H1 (cell line): ENCODE results near the gene FOXN3. TPM values are rescaled to one million over a fixed set of nuclear protein-coding genes. Genes with fewer than 3 reads are reported as not detected.

Experiments
- CTCF ChIA-PET: fragments of 300-600 bp; sonication (Branson Sonifier 250); formaldehyde crosslinking; loops from one replicate; lab custom pipeline; 2021; ENCODE audit not compliant: partially characterized antibody; lab: Charles Lee
- POLR2A ChIA-PET: fragments of 300-600 bp; sonication (Branson Sonifier 250); formaldehyde crosslinking; loops from one replicate; lab custom pipeline; 2021; ENCODE audit warnings: inconsistent platforms; ENCODE audit not compliant: partially characterized antibody; lab: Charles Lee
- DNase-seq, 2 experiments: peaks; one replicate each; pipeline versions ENCODE4 v3.0.0 to v3.0.0-alpha.2; 2010 to 2022; ENCODE audit warnings: low spot score in 2 of 2, low read depth in 1 of 2, mixed read lengths in 1 of 2
- FAIRE-seq: peaks from 2 replicates; lab custom pipeline; 2011; peaks lifted over from hg19 to GRCh38; lab: Jason Lieb, UNC
- H2AFZ ChIP-seq: 2 replicates; pipeline ENCODE4 v1.8.1; 2012; ENCODE audit warnings: low read length, inconsistent platforms
- H2AK5ac ChIP-seq: 2 replicates; pipeline ENCODE4 v1.6.1; 2013; ENCODE audit warnings: low read depth, low read length
- H2BK120ac ChIP-seq: replicated peaks from 2 replicates; pipeline ENCODE3; 2013; ENCODE audit warnings: low read depth, low read length, inconsistent platforms
- H2BK12ac ChIP-seq: 2 replicates; pipeline ENCODE4 v1.6.1; 2013; ENCODE audit warnings: low read depth, low read length
- H2BK15ac ChIP-seq: 2 replicates; pipeline ENCODE4 v1.6.1; 2013; ENCODE audit warnings: low read length
- H2BK20ac ChIP-seq: 2 replicates; pipeline ENCODE4 v1.6.1; 2013; ENCODE audit warnings: low read length
- H2BK5ac ChIP-seq: 2 replicates; pipeline ENCODE4 v1.6.1; 2013; ENCODE audit warnings: low read depth, low read length
- H3K14ac ChIP-seq: 2 replicates; pipeline ENCODE4 v1.6.1; 2013; ENCODE audit warnings: inconsistent platforms; ENCODE audit not compliant: insufficient read length
- H3K18ac ChIP-seq: 2 replicates; pipeline ENCODE4 v1.6.1; 2013; ENCODE audit warnings: low read length; ENCODE audit errors: extremely low read depth
- H3K23ac ChIP-seq: 2 replicates; pipeline ENCODE4 v1.6.1; 2013; ENCODE audit warnings: inconsistent platforms; ENCODE audit not compliant: insufficient read length
- H3K23me2 ChIP-seq: 2 replicates; pipeline ENCODE4 v1.6.1; 2013; ENCODE audit warnings: low read depth, low read length
- H3K27ac ChIP-seq: 2 replicates; pipeline ENCODE4 v1.6.1; 2011; ENCODE audit warnings: low read depth, low read length, inconsistent platforms
- H3K27me3 ChIP-seq, 4 experiments: replicated peaks in 1 of 4; 1 replicate in 1 of 4; 2 replicates in 3 of 4; pipeline versions ENCODE4 v1.6.1 to v1.8.1; 2011 to 2013; ENCODE audit warnings: low read length in 3 of 4, mild to moderate bottlenecking in 3 of 4, inconsistent platforms in 2 of 4, mixed read lengths in 2 of 4, moderate library complexity in 1 of 4; ENCODE audit not compliant: control insufficient read depth in 3 of 4, insufficient read depth in 3 of 4; ENCODE audit errors: extremely low read depth in 1 of 4
- H3K36me3 ChIP-seq, 4 experiments: 2 replicates each; pipeline versions ENCODE4 v1.6.1 to v1.8.1; 2011 to 2013; ENCODE audit warnings: mild to moderate bottlenecking in 4 of 4, low read length in 3 of 4, moderate library complexity in 2 of 4, control low read depth in 1 of 4, inconsistent platforms in 1 of 4; ENCODE audit not compliant: insufficient read depth in 4 of 4, control insufficient read depth in 2 of 4
- H3K4ac ChIP-seq: replicated peaks from 2 replicates; pipeline ENCODE3; 2013; ENCODE audit warnings: low read length, low read depth, mixed read lengths, inconsistent platforms; ENCODE audit not compliant: insufficient read length
- H3K4me1 ChIP-seq, 4 experiments: replicated peaks in 1 of 4; 1 replicate in 1 of 4; 2 replicates in 3 of 4; pipeline versions ENCODE4 v1.6.1 to v1.8.1; 2011 to 2013; ENCODE audit warnings: low read length in 3 of 4, inconsistent platforms in 2 of 4, mixed read lengths in 1 of 4; ENCODE audit not compliant: insufficient read depth in 4 of 4, control insufficient read depth in 3 of 4
- H3K4me2 ChIP-seq, 2 experiments: 2 replicates each; pipeline versions ENCODE4 v1.6.1 to v1.8.1; 2011 to 2013; ENCODE audit warnings: low read depth in 2 of 2, low read length in 2 of 2, control low read depth in 1 of 2, inconsistent platforms in 1 of 2, mild to moderate bottlenecking in 1 of 2; ENCODE audit not compliant: insufficient read depth in 1 of 2
- H3K4me3 ChIP-seq, 4 experiments: fragments of 200-600, 300-600 bp in 1 of 4; sonication (generic), shearing (Covaris generic), sonication (Bioruptor Twin) in 1 of 4; 2 replicates each; pipeline versions ENCODE4 v1.5.1 to v1.8.1; 2011 to 2016; ENCODE audit warnings: low read length in 4 of 4, low read depth in 3 of 4, control low read depth in 2 of 4, inconsistent platforms in 2 of 4, mild to moderate bottlenecking in 2 of 4, mixed read lengths in 1 of 4, moderate library complexity in 1 of 4; ENCODE audit not compliant: insufficient read depth in 2 of 4; ENCODE audit errors: extremely low read depth in 1 of 4
- H3K56ac ChIP-seq: replicated peaks from 2 replicates; pipeline ENCODE3; 2013; ENCODE audit warnings: low read depth, mild to moderate bottlenecking, mixed read lengths, low read length, inconsistent platforms; ENCODE audit not compliant: insufficient read length
- H3K79me1 ChIP-seq: 2 replicates; pipeline ENCODE4 v1.6.1; 2013; ENCODE audit warnings: low read depth, low read length, control low read depth
- H3K79me2 ChIP-seq, 2 experiments: 2 replicates each; pipeline versions ENCODE4 v1.6.1 to v1.8.1; 2012 to 2013; ENCODE audit warnings: low read length in 2 of 2, mild to moderate bottlenecking in 2 of 2, inconsistent platforms in 1 of 2; ENCODE audit not compliant: insufficient read depth in 2 of 2, control insufficient read depth in 1 of 2
- H3K9ac ChIP-seq, 4 experiments: replicated peaks in 1 of 4; 1 replicate in 1 of 4; 2 replicates in 3 of 4; pipeline versions ENCODE4 v1.6.1 to v1.8.1; 2011 to 2013; ENCODE audit warnings: low read depth in 3 of 4, low read length in 3 of 4, control low read depth in 2 of 4, mild to moderate bottlenecking in 2 of 4, moderate library complexity in 2 of 4, inconsistent platforms in 1 of 4; ENCODE audit errors: extremely low read depth in 1 of 4
- H3K9me3 ChIP-seq, 2 experiments: 2 replicates each; pipeline versions ENCODE4 v1.6.1 to v1.8.1; 2012 to 2013; ENCODE audit warnings: mild to moderate bottlenecking in 2 of 2, moderate library complexity in 2 of 2, control low read depth in 1 of 2, inconsistent platforms in 1 of 2, low read depth in 1 of 2, low read length in 1 of 2, mixed read lengths in 1 of 2; ENCODE audit not compliant: insufficient read depth in 2 of 2
- H4K20me1 ChIP-seq, 2 experiments: replicated peaks in 1 of 2; 2 replicates each; pipeline versions ENCODE3 to v1.8.1; 2011 to 2013; ENCODE audit warnings: inconsistent platforms in 2 of 2, low read length in 2 of 2, mild to moderate bottlenecking in 1 of 2; ENCODE audit not compliant: insufficient read depth in 2 of 2, control insufficient read depth in 1 of 2
- H4K5ac ChIP-seq: 2 replicates; pipeline ENCODE4 v1.6.1; 2013; ENCODE audit warnings: low read length, low read depth, mixed read lengths, inconsistent platforms; ENCODE audit not compliant: insufficient read length
- H4K8ac ChIP-seq: 2 replicates; pipeline ENCODE4 v1.8.0; 2013; ENCODE audit warnings: mild to moderate bottlenecking, moderate library complexity, low read length, inconsistent platforms; ENCODE audit not compliant: insufficient read depth; ENCODE audit errors: extremely low read depth
- H4K91ac ChIP-seq: replicated peaks from 2 replicates; pipeline ENCODE3; 2013; ENCODE audit warnings: low read length, mixed read lengths, inconsistent platforms; ENCODE audit not compliant: insufficient read length
- BACH1 ChIP-seq: IDR thresholded peaks from 2 replicates; pipeline ENCODE4 v1.6.1; 2012; ENCODE audit warnings: low read length, improper control_type of control experiment
- MAFK ChIP-seq: IDR thresholded peaks from 2 replicates; pipeline ENCODE4 v1.6.1; 2012; ENCODE audit warnings: low read depth, mild to moderate bottlenecking, improper control_type of control experiment, low read length
- NANOG ChIP-seq: IDR thresholded peaks from 2 replicates; pipeline ENCODE4 v1.6.1; 2011; ENCODE audit warnings: low read length, low read depth, mild to moderate bottlenecking, inconsistent platforms; ENCODE audit not compliant: insufficient read depth, poor library complexity, severe bottlenecking
- PHF8 ChIP-seq: fragments of 200-600 bp; sonication (generic); conservative IDR thresholded peaks from 2 replicates; pipeline ENCODE4 v1.7.1; 2012; ENCODE audit warnings: low read depth, mild to moderate bottlenecking, inconsistent platforms, low read length, moderate library complexity
- RNF2 ChIP-seq: fragments of 200-900, 300-1000 bp; sonication (generic); IDR thresholded peaks from 2 replicates; pipeline ENCODE4 v1.7.1; 2016; ENCODE audit warnings: borderline replicate concordance, low read depth, mild to moderate bottlenecking, antibody characterized with exemption, low read length; ENCODE audit not compliant: poor library complexity, severe bottlenecking; ENCODE audit errors: missing control alignments
- SIN3A ChIP-seq, 2 experiments: IDR thresholded peaks in 1 of 2; conservative IDR thresholded peaks in 1 of 2; 2 replicates each; pipeline ENCODE4 v1.6.1; 2011 to 2012; ENCODE audit warnings: low read length in 2 of 2, improper control_type of control experiment in 1 of 2, low read depth in 1 of 2, mild to moderate bottlenecking in 1 of 2
- SIRT6 ChIP-seq: IDR thresholded peaks from one replicate; pipeline ENCODE4 v1.7.1; 2012; ENCODE audit warnings: low read length, inconsistent platforms
- SP2 ChIP-seq: IDR thresholded peaks from 2 replicates; pipeline ENCODE4 v1.6.1; 2012; ENCODE audit warnings: mild to moderate bottlenecking, low read length, inconsistent platforms
- TBP ChIP-seq: IDR thresholded peaks from 2 replicates; pipeline ENCODE4 v1.6.1; 2011; ENCODE audit warnings: low read depth, low read length, improper control_type of control experiment
- WGBS, 2 experiments: shearing (Covaris generic) in 1 of 2; methylation state at CpG; one replicate each; pipeline versions ENCODE4 v1.1.6 to v1.1.7; 2013 to 2015; ENCODE audit warnings: low lambda C conversion rate in 2 of 2, mixed read lengths in 2 of 2, inconsistent platforms in 1 of 2, low coverage in 1 of 2, missing lambda C conversion rate in 1 of 2; ENCODE audit not compliant: insufficient replicate concordance in 2 of 2, insufficient coverage in 1 of 2, insufficient read length in 1 of 2; ENCODE audit errors: extremely low coverage in 1 of 2, missing lambda C conversion rate in 1 of 2; 5-methylcytosine and 5-hydroxymethylcytosine counted together
- polyA plus RNA-seq, 7 experiments: library from polyadenylated mRNA; depleted of rRNA in 3 of 7; stranded (reverse) in 5 of 7; unstranded in 2 of 7; fragments of >200 nt in 5 of 7; fragments of 200-250 nt in 2 of 7; gene quantifications; 1 replicate in 5 of 7; 2 replicates in 1 of 7; 4 replicates in 1 of 7; pipeline versions ENCODE4 v1.2.1 to v1.2.3, GENCODE V29; 2011 to 2013; ENCODE audit warnings: missing spikeins in 2 of 7, mixed read lengths in 2 of 7
- total RNA-seq: library from RNA; stranded (reverse); fragmentation: NEBNext Ultra II Directional; extraction: Animal tissue kit (Norgen Biotek cat#: 25700); gene quantifications from 2 replicates; pipeline ENCODE4 v1.2.1, GENCODE V29; 2021
- TF ChIP-seq, protein P1 (sequence below): IDR thresholded peaks from 2 replicates; pipeline ENCODE4 v1.6.1; 2012; ENCODE audit warnings: inconsistent platforms

FOXN3 gene
- total and polyA plus RNA-seq, 2 of the 8 experiments (the other 6 are each of a cell fraction or from before 2014, with no cell fraction given): 52.6 to 178 TPM

DNA sequence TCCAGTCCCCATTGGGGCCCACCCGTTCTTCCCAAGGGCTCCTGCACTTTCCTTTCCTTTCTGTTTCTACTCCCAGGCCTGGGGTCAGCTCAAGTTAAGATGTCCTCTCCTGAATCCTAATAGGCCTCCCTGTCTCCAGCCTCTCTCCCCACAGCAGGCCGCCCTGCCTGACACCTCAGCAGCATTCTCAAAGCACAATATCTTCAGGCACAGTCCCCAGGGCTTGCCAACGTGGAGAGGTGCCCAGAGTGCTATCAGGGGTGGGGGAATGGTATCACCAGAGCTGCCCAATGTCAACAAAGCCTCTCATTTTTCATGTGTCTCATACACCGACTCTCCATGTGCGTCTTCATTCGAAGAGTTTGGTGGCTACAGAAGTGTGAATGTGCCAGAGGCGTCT lies 123.0 kb downstream of the FOXN3 start:
- H3K36me3 ChIP-seq: peaks cover 0 to 13% (median 2%) of the 10 kb centered on the region in 4 experiments; a peak in 3 of 8 replicates
- H3K18ac ChIP-seq: peak overlapping the region; percentile 94
- peak overlapping the region; percentile 95 for H2BK120ac ChIP-seq
- H2BK5ac ChIP-seq: peak overlapping the region; percentile 87
- H3K14ac ChIP-seq: no peak overlapping the region
- peak overlapping the region; percentile 2 for H2BK12ac ChIP-seq
- 0 out of 7 replicates have a peak overlapping the region, but pooled peaks of 1 of the 4 experiments have one; percentile 7 for H3K9ac ChIP-seq
- peak overlapping the region; percentile 49 to 60 for H3K4me2 ChIP-seq
- H3K4me3 ChIP-seq: peak overlapping the region in 1 of 4 experiments; percentile 36; a peak in 2 of 8 replicates
- H3K27me3 ChIP-seq: no peaks in the 10 kb centered on the region
- TF ChIP-seq NANOG (no peak), MAFK (no peak), SIRT6 (no peak), PHF8 (no peak), SP2 (no peak), SIN3A (conservative IDR thresholded peaks at IDR 0.05 in 1 of 2, IDR thresholded peaks at IDR 0.05 in 1 of 2; ENCODE audit: low read depth in 1 of 2, low read length in 2 of 2) (no peak), RNF2 (no peak), BACH1 (no peak), TBP (no peak)
- TF ChIP-seq, protein P1, sequence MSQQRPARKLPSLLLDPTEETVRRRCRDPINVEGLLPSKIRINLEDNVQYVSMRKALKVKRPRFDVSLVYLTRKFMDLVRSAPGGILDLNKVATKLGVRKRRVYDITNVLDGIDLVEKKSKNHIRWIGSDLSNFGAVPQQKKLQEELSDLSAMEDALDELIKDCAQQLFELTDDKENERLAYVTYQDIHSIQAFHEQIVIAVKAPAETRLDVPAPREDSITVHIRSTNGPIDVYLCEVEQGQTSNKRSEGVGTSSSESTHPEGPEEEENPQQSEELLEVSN: no peak
- TF ChIP-seq, all 59 proteins: peak for 0
- Histone ChIP-seq H2AK5ac (peak overlapping the region; percentile 13; the same call in 1 of the 2 replicates), H2BK15ac (no peak overlapping the region), H3K23ac (no peak overlapping the region), H3K56ac (peak overlapping the region; percentile 71), H4K5ac (peak overlapping the region; percentile 90), H3K9me3 (no peaks in the 10 kb centered on the region), H4K8ac (no peak overlapping the region; the same call in 1 of the 2 replicates), H4K20me1 (no peaks in the 10 kb centered on the region), H3K4me1 (peaks cover 18 to 44% (median 37%) of the 10 kb centered on the region in 4 experiments), H3K23me2 (no peaks in the 10 kb centered on the region; the same call in none of the 2 replicates), H3K4ac (peak overlapping the region; percentile 80), H3K79me1 (peaks cover 15% of the 10 kb centered on the region), H2AFZ (no peak overlapping the region), H3K79me2 (peaks cover 0 to 64% of the 10 kb centered on the region in 2 experiments; a peak in 3 of 4 replicates), H2BK20ac (peak overlapping the region; percentile 88; the same call in 1 of the 2 replicates), H4K91ac (peak overlapping the region; percentile 95), H3K27ac (peak overlapping the region; percentile 87)
- FAIRE-seq (no peak), DNase-seq (peak in 1 of 2 experiments; percentile 55)
- ChIA-PET CTCF (interaction anchor here (0.6 to 2.3 kb wide), 11 partner anchors 12 to 1048 kb away, joined by 3 to 7 read pairs (median 3); no protein-coding TSS in a partner anchor), POLR2A (interaction anchor here (0.7 to 2.2 kb wide), 5 partner anchors 9 to 40 kb away, joined by 3 to 9 read pairs (median 5); no protein-coding TSS in a partner anchor)
- 56% methylated on average over 7 of the region's 7 CpGs; no CpG with 5 or more reads in 1 of the 2 experiments for WGBS, 2 experiments
